Measurements from ENCODE around the gene UBA52. TPM values are rescaled to one million over a fixed set of nuclear protein-coding genes. Genes with fewer than 3 reads are reported as not detected.

The UBA52 gene
- total RNA-seq, 1 experiment from 2014 or later, result 1,361 TPM

- TF ChIP-seq FOXP4 (CRISPR knock-in tag; IDR thresholded peaks at IDR 0.05), result no peak
- no peak for TF ChIP-seq PRRX2 (CRISPR knock-in tag; IDR thresholded peaks at IDR 0.05)
- TF ChIP-seq JUN (CRISPR knock-in tag; IDR thresholded peaks at IDR 0.05), result no peak
- no peak for TF ChIP-seq IRF1 (CRISPR knock-in tag; IDR thresholded peaks at IDR 0.05)
Measured at GRCh38 chr19:18531485-18531884, 40.2 kb upstream of the UBA52 start (continued).

GRCh38 chr19:18532168-18532890 lies 39.3 kb upstream of the UBA52 start:
- Mint-ChIP-seq H3K27me3 (ENCODE audit: low read depth) (no peaks in the 10 kb centered on the region), H3K27ac (no peak overlapping the region), H3K36me3 (peaks cover 37% of the 10 kb centered on the region), H3K4me3 (no peak overlapping the region), H3K4me1 (no peaks in the 10 kb centered on the region), H3K9me3 (no peaks in the 10 kb centered on the region)
- no peak for ATAC-seq
- ChIA-PET CTCF (interaction anchor here (0.6 to 2.6 kb wide), 2 partner anchors 22 to 63 kb away, joined by 3 to 11 read pairs; no protein-coding TSS in a partner anchor), POLR2A (no interaction called here)
- DNase-seq (ENCODE audit: low spot score), result no peak
- TF ChIP-seq ZNF138 (CRISPR knock-in tag; conservative IDR thresholded peaks at IDR 0.05), result no peak
- TF ChIP-seq PREB (CRISPR knock-in tag; IDR thresholded peaks at IDR 0.05; ENCODE audit: borderline replicate concordance), result no peak
- no peak for TF ChIP-seq HMGXB4 (CRISPR knock-in tag; IDR thresholded peaks at IDR 0.05)
- no peak for TF ChIP-seq ZNF512 (CRISPR knock-in tag; IDR thresholded peaks at IDR 0.05; ENCODE audit: borderline replicate concordance)
- no peak for TF ChIP-seq ESRRA (CRISPR knock-in tag; IDR thresholded peaks at IDR 0.05; ENCODE audit: borderline replicate concordance)
- TF ChIP-seq TEAD4 (CRISPR knock-in tag; IDR thresholded peaks at IDR 0.05), result no peak
- TF ChIP-seq ZNF423 (CRISPR knock-in tag; IDR thresholded peaks at IDR 0.05), result no peak
- TF ChIP-seq MLX (CRISPR knock-in tag; IDR thresholded peaks at IDR 0.05), result no peak
- no peak for TF ChIP-seq ZBTB43 (CRISPR knock-in tag; IDR thresholded peaks at IDR 0.05)
- no peak for TF ChIP-seq CREB1 (CRISPR knock-in tag; IDR thresholded peaks at IDR 0.05)
- no peak for TF ChIP-seq ZNF416 (CRISPR knock-in tag; IDR thresholded peaks at IDR 0.05)
- TF ChIP-seq HMGA2 (CRISPR knock-in tag; IDR thresholded peaks at IDR 0.05), result no peak
- TF ChIP-seq ATF1 (CRISPR knock-in tag; IDR thresholded peaks at IDR 0.05), result no peak
- no peak for TF ChIP-seq FOXK1 (CRISPR knock-in tag; IDR thresholded peaks at IDR 0.05)

Data from WTC11 (cell line).